ENCODE measurements around the gene ABCC9.
"Not testable (repeated sequence)": the region's sequence is repeated elsewhere in the genome, so short reads cannot be mapped to it uniquely, and the experiment has no call there.

ABCC9 gene

DNA sequence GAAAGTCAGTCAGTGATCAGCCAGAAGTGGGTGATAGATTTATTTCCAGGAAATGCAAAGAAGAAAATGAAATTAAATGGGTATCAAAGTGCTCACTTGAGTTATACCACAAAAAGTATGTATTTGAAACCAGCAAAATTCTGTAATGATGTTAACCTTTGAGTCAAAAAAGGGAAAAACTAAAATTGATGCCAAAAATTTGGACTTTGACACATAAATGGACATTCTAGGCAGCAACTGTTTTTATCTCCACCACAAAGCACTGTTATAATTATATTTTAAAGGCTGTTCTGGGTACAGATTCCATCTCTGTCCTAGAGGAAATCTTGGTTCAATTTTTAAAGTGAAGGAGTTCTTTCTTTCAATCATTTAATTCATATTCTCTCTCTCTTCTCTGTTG, 135.0 kb downstream of the ABCC9 start:
- Mint-ChIP-seq H3K4me1 (ENCODE audit: low read depth) (no peaks in the 10 kb centered on the region), H3K36me3 (ENCODE audit: low read depth) (no peaks in the 10 kb centered on the region), H3K9me3 (peaks cover 3% of the 10 kb centered on the region), H3K4me3 (no peak overlapping the region), H3K27me3 (ENCODE audit: low read depth) (no peaks in the 10 kb centered on the region), H3K27ac (no peak overlapping the region)

GRCh38 chr12:21801522-21802288, 139.5 kb downstream of the ABCC9 start:
- Mint-ChIP-seq H3K36me3 (ENCODE audit: low read depth) (no peaks in the 10 kb centered on the region), H3K9me3 (no peaks in the 10 kb centered on the region), H3K4me1 (ENCODE audit: low read depth) (no peaks in the 10 kb centered on the region), H3K4me3 (no peak overlapping the region), H3K27ac (no peak overlapping the region), H3K27me3 (ENCODE audit: low read depth) (no peaks in the 10 kb centered on the region)

- Mint-ChIP-seq H3K27me3 (ENCODE audit: low read depth) (no peaks in the 10 kb centered on the region), H3K27ac (no peak overlapping the region), H3K4me1 (ENCODE audit: low read depth) (no peaks in the 10 kb centered on the region), H3K9me3 (no peaks in the 10 kb centered on the region), H3K4me3 (no peak overlapping the region), H3K36me3 (ENCODE audit: low read depth) (no peaks in the 10 kb centered on the region)
These were observed 141.2 kb downstream of the ABCC9 start for GRCh38 chr12:21800011-21800410.

DNA sequence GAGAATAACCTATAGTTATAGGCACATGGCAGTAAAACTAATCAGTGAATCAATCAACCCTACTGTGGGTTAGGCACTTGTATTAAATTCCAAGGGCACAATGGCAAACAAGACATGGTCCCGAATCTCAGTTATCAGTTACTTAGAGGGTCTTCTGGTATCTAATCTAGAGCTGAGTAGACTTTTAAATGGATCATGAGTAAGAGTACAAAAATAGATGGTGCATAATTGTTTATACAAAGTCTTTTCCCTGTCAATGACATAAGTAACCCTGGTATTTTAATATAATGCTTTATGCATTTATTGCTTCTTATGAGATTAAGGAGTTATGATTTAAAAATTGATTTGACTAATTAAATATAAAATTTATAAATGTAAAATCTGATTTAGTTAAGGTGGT, 143.7 kb downstream of the ABCC9 start:
- Mint-ChIP-seq H3K4me1 (ENCODE audit: low read depth) (no peaks in the 10 kb centered on the region), H3K9me3 (no peaks in the 10 kb centered on the region), H3K27ac (no peak overlapping the region), H3K4me3 (no peak overlapping the region), H3K27me3 (ENCODE audit: low read depth) (no peaks in the 10 kb centered on the region), H3K36me3 (ENCODE audit: low read depth) (no peaks in the 10 kb centered on the region)

GRCh38 chr12:21795648-21796328, 145.4 kb downstream of the ABCC9 start:
- Mint-ChIP-seq H3K27ac (no peak overlapping the region), H3K27me3 (ENCODE audit: low read depth) (no peaks in the 10 kb centered on the region), H3K9me3 (no peaks in the 10 kb centered on the region), H3K4me3 (no peak overlapping the region), H3K4me1 (ENCODE audit: low read depth) (no peaks in the 10 kb centered on the region), H3K36me3 (ENCODE audit: low read depth) (no peaks in the 10 kb centered on the region)

- H3K9me3 Mint-ChIP-seq; H3K4me1 Mint-ChIP-seq (ENCODE audit: low read depth); H3K27ac Mint-ChIP-seq; H3K36me3 Mint-ChIP-seq (ENCODE audit: low read depth); H3K4me3 Mint-ChIP-seq; H3K27me3 Mint-ChIP-seq (ENCODE audit: low read depth): not testable (repeated sequence)
These were observed 146.2 kb downstream of the ABCC9 start for GRCh38 chr12:21794807-21795595.

- H3K9me3 Mint-ChIP-seq; H3K4me3 Mint-ChIP-seq; H3K36me3 Mint-ChIP-seq (ENCODE audit: low read depth); H3K4me1 Mint-ChIP-seq (ENCODE audit: low read depth); H3K27me3 Mint-ChIP-seq (ENCODE audit: low read depth); H3K27ac Mint-ChIP-seq: not testable (repeated sequence)
These were observed 151.5 kb downstream of the ABCC9 start for GRCh38 chr12:21789687-21790086.

DNA sequence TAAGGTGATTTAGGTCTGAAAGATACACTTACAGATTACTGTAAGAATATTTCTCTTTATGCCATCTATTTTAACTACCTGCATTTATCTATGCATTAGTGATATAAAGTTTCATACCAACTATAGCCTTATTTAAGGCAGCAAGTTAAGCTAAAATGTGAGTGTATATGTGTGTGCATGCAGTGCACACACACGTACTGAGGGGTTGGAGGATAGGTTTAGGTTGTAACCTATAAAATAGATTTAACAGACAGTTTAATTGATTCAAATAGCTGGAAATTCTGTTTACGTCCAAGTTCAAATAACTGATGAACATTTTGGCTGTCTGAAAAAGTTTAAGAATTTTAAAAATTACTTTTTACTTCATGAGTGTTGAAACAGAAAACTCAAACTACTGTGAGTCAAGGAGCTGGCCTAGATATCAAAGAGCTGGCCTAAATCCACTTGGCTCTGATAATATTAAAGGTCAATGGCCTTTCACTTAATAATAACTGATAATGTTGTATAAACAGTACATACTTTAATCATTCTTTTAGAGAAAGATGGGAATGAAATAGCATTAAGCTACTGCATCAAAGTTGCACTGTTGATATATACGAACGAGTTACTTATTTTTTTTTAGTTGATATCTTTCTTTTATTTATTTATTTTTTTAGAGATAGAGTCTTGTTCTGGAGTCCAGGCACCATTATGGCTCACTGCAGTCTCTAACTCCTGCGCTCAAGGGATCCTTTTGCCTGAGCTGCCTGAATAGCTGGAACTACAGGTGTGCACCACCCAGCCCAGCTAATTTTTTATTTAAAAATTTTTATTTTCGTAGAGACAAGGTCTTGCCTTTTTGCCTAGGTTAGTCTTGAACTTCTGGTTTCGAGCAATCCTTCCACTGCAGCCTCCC, 152.9 kb downstream of the ABCC9 start:
- H3K27me3 Mint-ChIP-seq (ENCODE audit: low read depth): no peaks in the 10 kb centered on the region
- H3K27ac Mint-ChIP-seq: no peak overlapping the region
- H3K4me1 Mint-ChIP-seq (ENCODE audit: low read depth): no peaks in the 10 kb centered on the region
- no peaks in the 10 kb centered on the region for H3K9me3 Mint-ChIP-seq
- no peaks in the 10 kb centered on the region for H3K36me3 Mint-ChIP-seq (ENCODE audit: low read depth)
- no peak overlapping the region for H3K4me3 Mint-ChIP-seq

- no peaks in the 10 kb centered on the region for H3K4me1 Mint-ChIP-seq (ENCODE audit: low read depth)
- H3K4me3 Mint-ChIP-seq: no peak overlapping the region
- H3K9me3 Mint-ChIP-seq: no peaks in the 10 kb centered on the region
- no peak overlapping the region for H3K27ac Mint-ChIP-seq
- no peaks in the 10 kb centered on the region for H3K27me3 Mint-ChIP-seq (ENCODE audit: low read depth)
- no peaks in the 10 kb centered on the region for H3K36me3 Mint-ChIP-seq (ENCODE audit: low read depth)
These were observed 155.1 kb downstream of the ABCC9 start for GRCh38 chr12:21786041-21786531.

GRCh38 chr12:21782723-21783122, 158.5 kb downstream of the ABCC9 start:
- not testable (repeated sequence) for H3K36me3 Mint-ChIP-seq (ENCODE audit: low read depth); H3K9me3 Mint-ChIP-seq; H3K27me3 Mint-ChIP-seq (ENCODE audit: low read depth); H3K4me3 Mint-ChIP-seq; H3K4me1 Mint-ChIP-seq (ENCODE audit: low read depth); H3K27ac Mint-ChIP-seq

- H3K4me1 Mint-ChIP-seq (ENCODE audit: low read depth): no peaks in the 10 kb centered on the region
- no peaks in the 10 kb centered on the region for H3K36me3 Mint-ChIP-seq (ENCODE audit: low read depth)
- H3K27me3 Mint-ChIP-seq (ENCODE audit: low read depth): peaks cover 22% of the 10 kb centered on the region
- no peak overlapping the region for H3K4me3 Mint-ChIP-seq
- H3K9me3 Mint-ChIP-seq: no peaks in the 10 kb centered on the region
- no peak overlapping the region for H3K27ac Mint-ChIP-seq
These were observed 160.4 kb downstream of the ABCC9 start for GRCh38 chr12:21780786-21781185.

DNA sequence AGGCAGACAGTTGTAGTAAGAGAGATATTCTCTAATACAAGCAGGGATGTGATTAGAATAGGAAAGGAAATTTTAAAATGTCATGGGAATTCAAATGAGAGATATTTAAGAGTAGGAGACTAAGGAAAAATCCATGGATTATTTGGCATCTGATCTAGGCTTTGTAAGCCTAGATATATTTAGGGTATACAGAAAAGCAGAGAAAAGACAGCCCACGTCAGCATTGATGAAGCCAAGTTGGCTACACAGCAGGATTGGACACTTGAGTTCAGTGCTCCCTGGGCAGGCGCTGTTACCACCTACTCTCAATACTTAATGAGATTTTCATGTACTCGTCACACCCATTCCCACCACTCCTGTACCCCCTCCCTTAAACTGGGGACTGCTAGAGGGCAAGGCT, 165.1 kb downstream of the ABCC9 start:
- H3K27me3 Mint-ChIP-seq (ENCODE audit: low read depth): peaks cover 51% of the 10 kb centered on the region
- H3K4me1 Mint-ChIP-seq (ENCODE audit: low read depth): peaks cover 3% of the 10 kb centered on the region
- H3K27ac Mint-ChIP-seq: no peak overlapping the region
- no peak overlapping the region for H3K4me3 Mint-ChIP-seq
- no peaks in the 10 kb centered on the region for H3K9me3 Mint-ChIP-seq
- no peaks in the 10 kb centered on the region for H3K36me3 Mint-ChIP-seq (ENCODE audit: low read depth)

GRCh38 chr12:21775133-21775820, 165.9 kb downstream of the ABCC9 start:
- H3K4me1 Mint-ChIP-seq (ENCODE audit: low read depth): peaks cover 3% of the 10 kb centered on the region

More at GRCh38 chr12:21775133-21775820, 165.9 kb downstream of the ABCC9 start:
- Mint-ChIP-seq H3K9me3 (no peaks in the 10 kb centered on the region), H3K27me3 (ENCODE audit: low read depth) (peaks cover 51% of the 10 kb centered on the region), H3K36me3 (ENCODE audit: low read depth) (no peaks in the 10 kb centered on the region), H3K4me3 (no peak overlapping the region), H3K27ac (no peak overlapping the region)
